ENCODE results near the gene GPR62.

Gene GPR62

DNA sequence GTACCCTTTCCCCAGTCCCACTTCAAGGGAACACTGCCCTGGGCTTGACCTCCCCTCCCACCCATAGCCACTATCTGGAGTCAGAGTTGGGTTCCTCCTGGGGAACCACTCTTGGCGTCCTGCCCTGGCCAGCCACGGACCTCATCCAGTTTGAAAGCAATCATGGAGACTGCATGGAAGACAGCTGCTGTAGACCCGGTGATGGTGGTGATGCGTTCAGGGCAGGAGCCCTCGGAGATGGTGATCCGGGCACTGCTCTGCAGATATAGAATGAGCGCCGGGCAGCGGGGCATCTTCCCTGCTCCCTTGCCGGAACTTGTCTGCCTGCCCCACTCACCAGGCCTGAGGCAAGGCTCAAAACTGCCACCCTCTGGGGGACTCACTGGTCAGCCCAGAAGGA lies 5.2 kb downstream of the GPR62 start:
- no peaks in the 10 kb centered on the region for H3K36me3 ChIP-seq (ENCODE audit: insufficient read depth, low read length)

DNA sequence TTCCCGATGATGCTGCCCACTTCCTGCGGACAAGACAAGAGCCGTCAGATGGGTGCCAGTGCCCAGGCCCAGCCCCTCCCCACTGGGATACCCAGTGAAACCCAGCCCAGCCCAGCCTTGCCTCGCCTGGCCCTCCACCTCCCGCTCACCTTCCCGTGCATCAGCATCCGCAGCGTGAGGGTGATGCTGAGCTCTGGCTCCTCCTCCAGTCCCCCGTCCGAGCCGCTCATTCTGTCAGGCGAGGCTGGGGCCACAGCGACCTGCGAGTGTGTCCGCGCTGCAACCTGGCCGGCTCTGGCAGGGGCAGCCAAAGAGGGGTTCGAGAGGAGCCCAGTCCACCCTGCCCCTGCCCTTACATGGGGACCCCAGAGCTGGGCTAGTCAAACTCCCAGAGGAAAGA lies 5.8 kb downstream of the GPR62 start:
- Histone ChIP-seq H3K9me2 (replicated peaks; ENCODE audit: low read depth, low read length) (no peaks in the 10 kb centered on the region), H2AFZ (ENCODE audit: low read length) (no peak overlapping the region), H4K20me1 (ENCODE audit: insufficient read depth, low read length, poor library complexity, severe bottlenecking) (no peaks in the 10 kb centered on the region), H3K4me1 (ENCODE audit: insufficient read depth, low read length, poor library complexity, severe bottlenecking) (peaks cover 2% of the 10 kb centered on the region), H3K79me2 (ENCODE audit: insufficient read depth, low read length) (no peaks in the 10 kb centered on the region), H3K36me3 (ENCODE audit: insufficient read depth, low read length) (no peaks in the 10 kb centered on the region), H3K9me3 (ENCODE audit: insufficient read depth, low read depth, low read length) (no peaks in the 10 kb centered on the region), H3F3A (ENCODE audit: low read depth) (no peaks in the 10 kb centered on the region), H3K9ac (ENCODE audit: low read depth, low read length, poor library complexity, severe bottlenecking) (no peak overlapping the region), H3K4me2 (ENCODE audit: low read depth, low read length, poor library complexity, severe bottlenecking) (no peak overlapping the region), H3K27me3 (ENCODE audit: insufficient read depth, low read length, poor library complexity, severe bottlenecking) (no peaks in the 10 kb centered on the region), H3K4me3 (ENCODE audit: low read length, poor library complexity, severe bottlenecking) (no peak overlapping the region)
- no peak for TF ChIP-seq EZH2phosphoT487 (IDR thresholded peaks at IDR 0.05; ENCODE audit: borderline replicate concordance)
- TF ChIP-seq, protein P1, sequence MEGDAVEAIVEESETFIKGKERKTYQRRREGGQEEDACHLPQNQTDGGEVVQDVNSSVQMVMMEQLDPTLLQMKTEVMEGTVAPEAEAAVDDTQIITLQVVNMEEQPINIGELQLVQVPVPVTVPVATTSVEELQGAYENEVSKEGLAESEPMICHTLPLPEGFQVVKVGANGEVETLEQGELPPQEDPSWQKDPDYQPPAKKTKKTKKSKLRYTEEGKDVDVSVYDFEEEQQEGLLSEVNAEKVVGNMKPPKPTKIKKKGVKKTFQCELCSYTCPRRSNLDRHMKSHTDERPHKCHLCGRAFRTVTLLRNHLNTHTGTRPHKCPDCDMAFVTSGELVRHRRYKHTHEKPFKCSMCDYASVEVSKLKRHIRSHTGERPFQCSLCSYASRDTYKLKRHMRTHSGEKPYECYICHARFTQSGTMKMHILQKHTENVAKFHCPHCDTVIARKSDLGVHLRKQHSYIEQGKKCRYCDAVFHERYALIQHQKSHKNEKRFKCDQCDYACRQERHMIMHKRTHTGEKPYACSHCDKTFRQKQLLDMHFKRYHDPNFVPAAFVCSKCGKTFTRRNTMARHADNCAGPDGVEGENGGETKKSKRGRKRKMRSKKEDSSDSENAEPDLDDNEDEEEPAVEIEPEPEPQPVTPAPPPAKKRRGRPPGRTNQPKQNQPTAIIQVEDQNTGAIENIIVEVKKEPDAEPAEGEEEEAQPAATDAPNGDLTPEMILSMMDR (conservative IDR thresholded peaks at IDR 0.05; ENCODE audit: low read length): no peak

More for the DNA sequence above, 5.2 kb downstream of the GPR62 start:
- H3K4me2 ChIP-seq (ENCODE audit: low read depth, low read length, poor library complexity, severe bottlenecking): no peak overlapping the region
- H3K9me3 ChIP-seq (ENCODE audit: insufficient read depth, low read depth, low read length): no peaks in the 10 kb centered on the region
- no peak overlapping the region for H3K9ac ChIP-seq (ENCODE audit: low read depth, low read length, poor library complexity, severe bottlenecking)
- TF ChIP-seq, protein P1 (conservative IDR thresholded peaks at IDR 0.05; ENCODE audit: low read length): no peak
- TF ChIP-seq EZH2phosphoT487 (IDR thresholded peaks at IDR 0.05; ENCODE audit: borderline replicate concordance): no peak
- H3K9me2 ChIP-seq (replicated peaks; ENCODE audit: low read depth, low read length): no peaks in the 10 kb centered on the region
- no peaks in the 10 kb centered on the region for H3K27me3 ChIP-seq (ENCODE audit: insufficient read depth, low read length, poor library complexity, severe bottlenecking)
- H4K20me1 ChIP-seq (ENCODE audit: insufficient read depth, low read length, poor library complexity, severe bottlenecking): no peaks in the 10 kb centered on the region
- no peaks in the 10 kb centered on the region for H3K79me2 ChIP-seq (ENCODE audit: insufficient read depth, low read length)
- H3F3A ChIP-seq (ENCODE audit: low read depth): no peaks in the 10 kb centered on the region
- no peak overlapping the region for H2AFZ ChIP-seq (ENCODE audit: low read length)
- no peaks in the 10 kb centered on the region for H3K4me1 ChIP-seq (ENCODE audit: insufficient read depth, low read length, poor library complexity, severe bottlenecking)
- H3K4me3 ChIP-seq (ENCODE audit: low read length, poor library complexity, severe bottlenecking): no peak overlapping the region

DNA sequence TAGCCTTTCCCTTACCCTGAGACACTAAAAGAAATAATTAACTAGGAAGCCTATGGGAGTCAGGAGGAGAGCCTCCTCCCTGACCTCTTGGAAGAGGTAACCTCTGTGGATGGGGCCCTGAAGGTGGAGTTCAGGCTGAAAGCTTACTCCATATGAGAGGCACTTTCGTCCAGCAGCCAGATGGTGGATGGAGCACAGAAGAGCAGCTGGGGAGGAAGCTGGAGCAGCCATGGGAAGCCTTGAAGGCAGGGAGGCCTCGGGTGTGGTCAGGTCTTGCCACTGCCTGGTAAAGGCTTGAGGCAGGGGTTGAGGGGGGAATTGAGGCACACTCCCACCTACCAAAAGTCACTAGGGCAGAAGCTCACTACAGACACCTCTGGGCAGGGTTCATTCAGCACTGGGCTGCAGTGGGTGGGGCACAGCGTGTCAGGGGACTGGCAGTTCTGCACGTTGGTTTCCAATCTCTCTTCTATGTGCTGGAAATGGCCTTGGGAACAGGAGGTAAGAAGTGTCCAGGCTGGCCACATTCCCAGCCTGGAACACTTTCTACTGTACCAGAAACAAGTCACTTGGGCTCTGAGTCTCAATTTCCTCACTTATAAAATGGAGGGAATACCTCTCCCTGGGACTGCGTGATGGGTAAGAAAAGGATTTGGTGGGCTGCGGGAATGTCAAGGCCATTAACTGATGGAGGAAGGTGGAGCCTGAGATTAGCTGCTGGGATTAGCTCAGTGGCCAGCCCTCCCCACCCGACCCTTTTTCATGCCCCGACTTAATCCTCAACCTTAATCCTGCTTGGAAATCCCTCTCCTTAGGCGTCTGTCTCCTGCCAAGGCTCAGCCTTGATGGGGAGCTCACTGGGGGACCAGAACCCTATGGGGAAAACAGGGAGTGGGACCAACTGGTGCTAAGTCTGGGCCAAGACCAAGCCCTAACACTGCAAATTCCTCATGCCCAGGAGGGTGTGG lies 6.7 kb downstream of the GPR62 start:
- H3K9ac ChIP-seq (ENCODE audit: low read depth, low read length, poor library complexity, severe bottlenecking): no peak overlapping the region
- H3K4me1 ChIP-seq (ENCODE audit: insufficient read depth, low read length, poor library complexity, severe bottlenecking): peaks cover 10% of the 10 kb centered on the region
- peaks cover 2% of the 10 kb centered on the region; the same call in 1 of the 2 replicates for H3K79me2 ChIP-seq (ENCODE audit: insufficient read depth, low read length)
- TF ChIP-seq, protein P1 (conservative IDR thresholded peaks at IDR 0.05; ENCODE audit: low read length): no peak
- TF ChIP-seq EZH2phosphoT487 (IDR thresholded peaks at IDR 0.05; ENCODE audit: borderline replicate concordance): no peak
- no peaks in the 10 kb centered on the region for H4K20me1 ChIP-seq (ENCODE audit: insufficient read depth, low read length, poor library complexity, severe bottlenecking)
- no peak overlapping the region for H3K4me3 ChIP-seq (ENCODE audit: low read length, poor library complexity, severe bottlenecking)
- H3K9me2 ChIP-seq (replicated peaks; ENCODE audit: low read depth, low read length): no peaks in the 10 kb centered on the region
- no peaks in the 10 kb centered on the region for H3K9me3 ChIP-seq (ENCODE audit: insufficient read depth, low read depth, low read length)
- no peaks in the 10 kb centered on the region for H3K36me3 ChIP-seq (ENCODE audit: insufficient read depth, low read length)
- H3K27me3 ChIP-seq (ENCODE audit: insufficient read depth, low read length, poor library complexity, severe bottlenecking): no peaks in the 10 kb centered on the region
- no peak overlapping the region for H3K4me2 ChIP-seq (ENCODE audit: low read depth, low read length, poor library complexity, severe bottlenecking)
- no peaks in the 10 kb centered on the region for H3F3A ChIP-seq (ENCODE audit: low read depth)
- H2AFZ ChIP-seq (ENCODE audit: low read length): no peak overlapping the region

Data from Loucy (cell line).